ENCODE data around the gene DNAH8. TPM values are rescaled to one million over a fixed set of nuclear protein-coding genes. Genes with fewer than 3 reads are reported as not detected.
A peak's percentile ranks its signal among the peaks of the same experiment; 100 is the strongest.

Gene DNAH8, protein sequence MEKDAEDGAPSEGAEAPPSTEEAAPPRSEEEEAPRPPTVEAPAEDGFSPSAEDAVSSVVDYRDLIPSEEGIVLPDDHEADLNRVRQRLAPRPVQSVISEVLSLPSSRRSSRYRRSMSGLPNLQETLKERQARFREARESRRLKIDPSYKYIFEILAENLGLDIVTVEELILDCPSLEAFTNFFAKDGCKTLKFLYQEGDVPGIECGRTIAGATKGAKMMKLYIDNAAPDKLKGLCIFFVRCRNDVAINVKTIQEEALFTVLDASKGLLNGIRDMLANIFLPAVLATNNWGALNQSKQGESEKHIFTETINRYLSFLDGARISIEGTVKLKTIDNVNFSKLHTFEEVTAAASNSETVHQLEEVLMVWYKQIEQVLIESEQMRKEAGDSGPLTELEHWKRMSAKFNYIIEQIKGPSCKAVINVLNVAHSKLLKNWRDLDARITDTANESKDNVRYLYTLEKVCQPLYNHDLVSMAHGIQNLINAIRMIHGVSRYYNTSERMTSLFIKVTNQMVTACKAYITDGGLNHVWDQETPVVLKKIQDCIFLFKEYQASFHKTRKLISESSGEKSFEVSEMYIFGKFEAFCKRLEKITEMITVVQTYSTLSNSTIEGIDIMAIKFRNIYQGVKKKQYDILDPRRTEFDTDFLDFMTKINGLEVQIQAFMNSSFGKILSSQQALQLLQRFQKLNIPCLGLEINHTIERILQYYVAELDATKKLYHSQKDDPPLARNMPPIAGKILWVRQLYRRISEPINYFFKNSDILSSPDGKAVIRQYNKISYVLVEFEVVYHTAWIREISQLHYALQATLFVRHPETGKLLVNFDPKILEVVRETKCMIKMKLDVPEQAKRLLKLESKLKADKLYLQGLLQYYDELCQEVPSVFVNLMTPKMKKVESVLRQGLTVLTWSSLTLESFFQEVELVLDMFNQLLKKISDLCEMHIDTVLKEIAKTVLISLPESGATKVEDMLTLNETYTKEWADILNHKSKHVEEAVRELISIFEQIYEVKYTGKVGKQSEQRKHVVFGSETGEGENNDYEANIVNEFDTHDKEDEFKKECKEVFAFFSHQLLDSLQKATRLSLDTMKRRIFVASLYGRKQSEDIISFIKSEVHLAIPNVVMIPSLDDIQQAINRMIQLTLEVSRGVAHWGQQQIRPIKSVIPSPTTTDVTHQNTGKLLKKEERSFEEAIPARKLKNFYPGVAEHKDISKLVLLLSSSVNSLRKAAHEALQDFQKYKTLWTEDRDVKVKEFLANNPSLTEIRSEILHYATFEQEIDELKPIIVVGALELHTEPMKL (N-terminal part only)
- total RNA-seq (under 1 TPM; 0.09 to 0.17 TPM), polyA plus RNA-seq (under 1 TPM in 1 of 2 donors, not detected in 1; 0.04 TPM)

GRCh38 chr6:38715016-38715689, at the start of gene DNAH8:
TSS of gene DNAH8 (plus strand) at chr6:38715311. CDS start at chr6:38722810, 7,499 bp downstream.
- Histone ChIP-seq H3K4me1 (ENCODE audit: insufficient read depth, low read length) (peaks cover 24% of the 10 kb centered on the region), H3K27me3 (ENCODE audit: insufficient read depth, low read length) (no peaks in the 10 kb centered on the region), H3K9me3 (ENCODE audit: control insufficient read depth in 1 of 2, low read length in 2 of 2) (peaks cover 0 to 3% of the 10 kb centered on the region in 2 donors), H3K27ac (ENCODE audit: low read depth, low read length) (no peak within 1 kb of the TSS), H3K4me3 (ENCODE audit: low read length in 2 of 2) (peak within 1 kb of the TSS in 1 of 2 donors; percentile 16), H3K36me3 (ENCODE audit: insufficient read depth, low read length) (no peaks in the 10 kb centered on the region)
- POLR2A ChIA-PET (ENCODE audit: partially characterized antibody) = interaction anchor here (0.6 to 2.4 kb wide), 3 partner anchors 12 to 13 kb away, joined by 3 to 38 read pairs (median 7); partner anchors contain the start of gene GLO1
- no peak for DNase-seq
- intact Hi-C loops (cut with micrococcal nuclease) = no loop called here
- H3K9me3 Mint-ChIP-seq = peaks cover 0 to 5% (median 0%) of the 10 kb centered on the region in 8 donors
- peak within 1 kb of the TSS; percentile 55 to 72 (median 66) for H3K4me3 Mint-ChIP-seq
- CTCF ChIA-PET (ENCODE audit: partially characterized antibody) = interaction anchor here (2.0 kb wide), 1 partner anchor 11 kb away, joined by 7 read pairs; the partner anchor contains the start of gene GLO1
- H3K27ac Mint-ChIP-seq = peak within 1 kb of the TSS in 5 of 7 donors; percentile 10 to 89 (median 71)
- peaks cover 25 to 26% of the 10 kb centered on the region in 2 donors for H3K27me3 Mint-ChIP-seq
- H3K4me1 Mint-ChIP-seq = peaks cover 14 to 23% (median 17%) of the 10 kb centered on the region in 4 donors
- no peaks in the 10 kb centered on the region for H3K36me3 Mint-ChIP-seq

- H3K27me3 Mint-ChIP-seq = no peaks in the 10 kb centered on the region
- no peaks in the 10 kb centered on the region for H3K36me3 ChIP-seq (ENCODE audit: insufficient read depth, low read length)
- peaks cover 0 to 3% (median 0%) of the 10 kb centered on the region in 8 donors for H3K9me3 Mint-ChIP-seq
- H3K9me3 ChIP-seq (ENCODE audit: control insufficient read depth in 1 of 2, low read length in 2 of 2) = no peaks in the 10 kb centered on the region
- H3K27ac ChIP-seq (ENCODE audit: low read depth, low read length) = no peak overlapping the region
- no peak overlapping the region for H3K4me3 ChIP-seq (ENCODE audit: low read length in 2 of 2)
- H3K36me3 Mint-ChIP-seq = peaks cover 27 to 28% of the 10 kb centered on the region in 2 donors
- ChIA-PET CTCF (ENCODE audit: partially characterized antibody) (interaction anchor here (1.0 kb wide), 1 partner anchor 8 kb away, joined by 3 read pairs; no protein-coding TSS in a partner anchor), POLR2A (ENCODE audit: partially characterized antibody) (no interaction called here)
- DNase-seq = peak; percentile 33 to 46 (median 42)
- peak overlapping the region in 2 of 7 donors; percentile 22 to 51 for H3K27ac Mint-ChIP-seq
- H3K4me3 Mint-ChIP-seq = no peak overlapping the region
- no peaks in the 10 kb centered on the region for H3K27me3 ChIP-seq (ENCODE audit: insufficient read depth, low read length)
- H3K4me1 ChIP-seq (ENCODE audit: insufficient read depth, low read length) = peaks cover 9% of the 10 kb centered on the region
- intact Hi-C loops (cut with micrococcal nuclease) = loop anchor here (2.0 to 10.0 kb wide), 4 partner anchors 175 to 1345 kb away; partner anchors contain the start of gene MDGA1
- H3K4me1 Mint-ChIP-seq = peaks cover 9 to 21% (median 17%) of the 10 kb centered on the region in 4 donors
Observed at GRCh38 chr6:38671885-38672467, 43.1 kb upstream of the DNAH8 start.

DNA sequence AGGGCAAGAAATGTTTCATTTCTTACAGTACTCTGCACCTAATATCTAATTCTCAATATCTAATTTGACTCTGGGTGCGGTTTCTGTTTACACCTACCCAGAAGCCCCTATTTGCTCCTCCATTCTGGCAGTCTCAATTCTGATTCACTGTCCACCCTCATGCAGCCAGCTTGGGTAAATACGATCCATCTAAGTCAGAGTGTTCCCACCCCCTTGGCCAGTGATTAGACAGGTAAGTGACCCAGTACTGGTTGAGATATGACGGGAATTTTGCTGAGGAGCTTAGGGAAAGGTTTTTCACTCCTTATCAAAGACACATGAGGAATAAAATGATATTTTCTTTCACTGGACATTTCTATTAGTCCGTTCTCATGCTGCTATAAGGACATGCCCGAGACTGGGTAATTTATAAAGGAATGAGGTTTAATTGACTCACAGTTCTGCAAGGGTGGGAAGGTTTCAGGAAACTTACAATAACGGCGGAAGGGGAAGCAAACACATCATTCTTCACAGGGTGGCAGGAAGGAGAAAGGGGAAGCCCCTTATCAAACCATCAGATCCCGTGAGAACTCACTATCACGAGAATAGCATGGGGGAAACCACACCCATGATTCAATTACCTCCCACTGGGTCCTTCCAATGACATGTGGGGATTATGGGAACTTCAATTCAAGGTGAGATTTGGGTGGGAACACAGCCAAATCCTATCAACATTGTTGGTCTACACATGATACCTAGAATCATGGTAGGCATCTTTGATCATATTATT, 41.5 kb upstream of the DNAH8 start:
- Histone ChIP-seq H3K4me3 (ENCODE audit: low read length in 2 of 2) (no peak overlapping the region), H3K36me3 (ENCODE audit: insufficient read depth, low read length) (no peaks in the 10 kb centered on the region), H3K27me3 (ENCODE audit: insufficient read depth, low read length) (no peaks in the 10 kb centered on the region), H3K27ac (ENCODE audit: low read depth, low read length) (no peak overlapping the region), H3K9me3 (ENCODE audit: control insufficient read depth in 1 of 2, low read length in 2 of 2) (no peaks in the 10 kb centered on the region), H3K4me1 (ENCODE audit: insufficient read depth, low read length) (peaks cover 9% of the 10 kb centered on the region)
- H3K27me3 Mint-ChIP-seq = no peaks in the 10 kb centered on the region
- DNase-seq = peak in 2 of 5 donors; percentile 12 to 39
- peak overlapping the region in 2 of 8 donors; percentile 17 to 55 for H3K4me3 Mint-ChIP-seq
- H3K27ac Mint-ChIP-seq = peak overlapping the region in 1 of 7 donors; percentile 29
- ChIA-PET POLR2A (ENCODE audit: partially characterized antibody) (no interaction called here), CTCF (ENCODE audit: partially characterized antibody) (no interaction called here)
- peaks cover 9 to 21% (median 17%) of the 10 kb centered on the region in 4 donors for H3K4me1 Mint-ChIP-seq
- peaks cover 0 to 3% (median 0%) of the 10 kb centered on the region in 8 donors for H3K9me3 Mint-ChIP-seq
- H3K36me3 Mint-ChIP-seq = peaks cover 36% of the 10 kb centered on the region in 2 donors
- intact Hi-C loops (cut with micrococcal nuclease) = loop anchor here (5.0 to 10.0 kb wide), 3 partner anchors 176 to 1346 kb away; partner anchors contain the start of gene MDGA1

- CTCF ChIA-PET (ENCODE audit: partially characterized antibody) = no interaction called here
- H3K4me1 Mint-ChIP-seq = peaks cover 9 to 21% (median 17%) of the 10 kb centered on the region in 4 donors
Observed at GRCh38 chr6:38676236-38676973, 38.7 kb upstream of the DNAH8 start.

GRCh38 chr6:38676974-38677544, 38.1 kb upstream of the DNAH8 start:
- intact Hi-C loops (cut with micrococcal nuclease) = loop anchor here (10.0 kb wide), 1 partner anchor 982 kb away; the partner anchor contains the start of gene MDGA1
- peaks cover 9 to 17% (median 15%) of the 10 kb centered on the region in 4 donors for H3K4me1 Mint-ChIP-seq
- POLR2A ChIA-PET (ENCODE audit: partially characterized antibody) = no interaction called here

More at GRCh38 chr6:38676236-38676973, 38.7 kb upstream of the DNAH8 start:
- Histone ChIP-seq H3K9me3 (ENCODE audit: control insufficient read depth in 1 of 2, low read length in 2 of 2) (no peaks in the 10 kb centered on the region), H3K4me1 (ENCODE audit: insufficient read depth, low read length) (peaks cover 9% of the 10 kb centered on the region), H3K27ac (ENCODE audit: low read depth, low read length) (no peak overlapping the region), H3K36me3 (ENCODE audit: insufficient read depth, low read length) (no peaks in the 10 kb centered on the region), H3K4me3 (ENCODE audit: low read length in 2 of 2) (no peak overlapping the region), H3K27me3 (ENCODE audit: insufficient read depth, low read length) (no peaks in the 10 kb centered on the region)
- POLR2A ChIA-PET (ENCODE audit: partially characterized antibody) = no interaction called here
- H3K36me3 Mint-ChIP-seq = peaks cover 42 to 45% of the 10 kb centered on the region in 2 donors
- H3K4me3 Mint-ChIP-seq = no peak overlapping the region
- H3K27ac Mint-ChIP-seq = peak overlapping the region in 3 of 7 donors; percentile 31 to 53 (median 31)
- intact Hi-C loops (cut with micrococcal nuclease) = loop anchor here (10.0 kb wide), 1 partner anchor 982 kb away; the partner anchor contains the start of gene MDGA1
- H3K9me3 Mint-ChIP-seq = peaks cover 0 to 3% (median 0%) of the 10 kb centered on the region in 8 donors
- no peaks in the 10 kb centered on the region for H3K27me3 Mint-ChIP-seq
- DNase-seq = no peak

More at GRCh38 chr6:38676974-38677544, 38.1 kb upstream of the DNAH8 start:
- peaks cover 9% of the 10 kb centered on the region for H3K4me1 ChIP-seq (ENCODE audit: insufficient read depth, low read length)
- H3K4me3 Mint-ChIP-seq = no peak overlapping the region
- H3K9me3 Mint-ChIP-seq = peaks cover 0 to 3% (median 0%) of the 10 kb centered on the region in 8 donors
- H3K4me3 ChIP-seq (ENCODE audit: low read length in 2 of 2) = no peak overlapping the region
- peak overlapping the region in 4 of 7 donors; percentile 31 to 53 (median 36) for H3K27ac Mint-ChIP-seq
- peaks cover 48 to 51% of the 10 kb centered on the region in 2 donors for H3K36me3 Mint-ChIP-seq
- H3K36me3 ChIP-seq (ENCODE audit: insufficient read depth, low read length) = no peaks in the 10 kb centered on the region
- no peak overlapping the region for H3K27ac ChIP-seq (ENCODE audit: low read depth, low read length)
- no peaks in the 10 kb centered on the region for H3K27me3 ChIP-seq (ENCODE audit: insufficient read depth, low read length)
- DNase-seq = no peak
- no peaks in the 10 kb centered on the region for H3K27me3 Mint-ChIP-seq
- H3K9me3 ChIP-seq (ENCODE audit: control insufficient read depth in 1 of 2, low read length in 2 of 2) = no peaks in the 10 kb centered on the region
- CTCF ChIA-PET (ENCODE audit: partially characterized antibody) = no interaction called here

Data from CD4-positive, alpha-beta memory T cell (primary cell).